Subcutaneous adipose tissue (tissue), 4 donors: Measurements from ENCODE around the gene PARD6A. TPM values are rescaled to one million over a fixed set of nuclear protein-coding genes. Genes with fewer than 3 reads are reported as not detected.

Source experiments
- CTCF ChIP-seq: fragments of 450-650 bp; IDR thresholded peaks from one replicate; pipeline ENCODE4 v1.5.1; 2016; ENCODE audit warnings: low read depth, mild to moderate bottlenecking, control low read depth, antibody characterized with exemption, moderate library complexity
- total RNA-seq, 4 donors: library from RNA; depleted of rRNA; stranded (reverse); fragments of >200 nt; gene quantifications; one replicate each; pipeline ENCODE4 v1.1.0, GENCODE V29; 2016

Gene PARD6A
- total RNA-seq, 4 donors from 2014 or later, result 2.8 to 5.4 (median 4.8) TPM

- no peak for TF ChIP-seq CTCF
Observed at GRCh38 chr16:67667817-67668494, 7.2 kb downstream of the PARD6A start.

GRCh38 chr16:67668495-67669157, 7.9 kb downstream of the PARD6A start:
- TF ChIP-seq CTCF, result no peak

GRCh38 chr16:67669499-67670101, 8.8 kb downstream of the PARD6A start:
- no peak for TF ChIP-seq CTCF

GRCh38 chr16:67672306-67672705, 11.5 kb downstream of the PARD6A start:
- no peak for TF ChIP-seq CTCF

- TF ChIP-seq CTCF, result no peak
Observed at GRCh38 chr16:67672739-67673662, 12.2 kb downstream of the PARD6A start.

- no peak for TF ChIP-seq CTCF
Observed at GRCh38 chr16:67673712-67674580, 13.2 kb downstream of the PARD6A start.
